ENCODE measurements around the gene BCL2L2.

The BCL2L2 gene

GRCh38 chr14:23346693-23347405 lies 40.2 kb downstream of the BCL2L2 start:
- no peaks in the 10 kb centered on the region for H3K36me3 ChIP-seq
- no peak for DNase-seq

GRCh38 chr14:23347406-23348296 lies 41.0 kb downstream of the BCL2L2 start:
- H3K4me1 ChIP-seq: peaks cover 3% of the 10 kb centered on the region; the same call in 1 of the 2 replicates
- no peaks in the 10 kb centered on the region; the same call in 1 of the 2 replicates for H3K27me3 ChIP-seq
- TF ChIP-seq CTCF (IDR thresholded peaks at IDR 0.05; ENCODE audit: low read depth, low read length): no peak
- no peak for DNase-seq
- H3K9me3 ChIP-seq: no peaks in the 10 kb centered on the region
- no peak overlapping the region for H3K4me3 ChIP-seq (ENCODE audit: low read depth, low read length)
- H3K36me3 ChIP-seq: no peaks in the 10 kb centered on the region

More at GRCh38 chr14:23346693-23347405, 40.2 kb downstream of the BCL2L2 start:
- Histone ChIP-seq H3K27me3 (no peaks in the 10 kb centered on the region; the same call in 1 of the 2 replicates), H3K4me3 (ENCODE audit: low read depth, low read length) (no peak overlapping the region), H3K4me1 (peaks cover 3% of the 10 kb centered on the region; the same call in 1 of the 2 replicates), H3K9me3 (no peaks in the 10 kb centered on the region)
- no peak for TF ChIP-seq CTCF (IDR thresholded peaks at IDR 0.05; ENCODE audit: low read depth, low read length)

- Histone ChIP-seq H3K27me3 (no peaks in the 10 kb centered on the region), H3K36me3 (no peaks in the 10 kb centered on the region), H3K4me3 (ENCODE audit: low read depth, low read length) (no peak overlapping the region), H3K9me3 (no peaks in the 10 kb centered on the region), H3K4me1 (peaks cover 3% of the 10 kb centered on the region; the same call in 1 of the 2 replicates)
- no peak for TF ChIP-seq CTCF (IDR thresholded peaks at IDR 0.05; ENCODE audit: low read depth, low read length)
- no peak for DNase-seq
Observed at GRCh38 chr14:23348297-23348655, 41.6 kb downstream of the BCL2L2 start.

GRCh38 chr14:23349156-23349845 lies 42.7 kb downstream of the BCL2L2 start:
- Histone ChIP-seq H3K36me3 (no peaks in the 10 kb centered on the region), H3K4me1 (peaks cover 3% of the 10 kb centered on the region; the same call in 1 of the 2 replicates), H3K9me3 (no peaks in the 10 kb centered on the region), H3K27me3 (no peaks in the 10 kb centered on the region), H3K4me3 (ENCODE audit: low read depth, low read length) (no peak overlapping the region)
- TF ChIP-seq CTCF (IDR thresholded peaks at IDR 0.05; ENCODE audit: low read depth, low read length): no peak
- DNase-seq: no peak

GRCh38 chr14:23351681-23352505 lies 45.3 kb downstream of the BCL2L2 start:
- H3K4me3 ChIP-seq (ENCODE audit: low read depth, low read length): peak overlapping the region; percentile 54
- DNase-seq: peak; percentile 45
- no peaks in the 10 kb centered on the region for H3K27me3 ChIP-seq
- H3K9me3 ChIP-seq: no peaks in the 10 kb centered on the region
- H3K36me3 ChIP-seq: no peaks in the 10 kb centered on the region
- peak; percentile 16; the same call in 1 of the 2 replicates for TF ChIP-seq CTCF (IDR thresholded peaks at IDR 0.05; ENCODE audit: low read depth, low read length)
- H3K4me1 ChIP-seq: peaks cover 3% of the 10 kb centered on the region; the same call in 1 of the 2 replicates

Data from BE2C (cell line).